Muscle layer of colon (tissue), 2 donors: ENCODE data around the gene SLC6A11.

Source experiments
- H3K27ac ChIP-seq: one replicate; pipeline ENCODE4 v1.7.0; 2013; ENCODE audit warnings: low read depth, mild to moderate bottlenecking, low read length, moderate library complexity
- H3K27me3 ChIP-seq, 2 donors: one replicate each; pipeline ENCODE4 v1.7.0; 2013; ENCODE audit warnings: low read length in 2 of 2, mild to moderate bottlenecking in 2 of 2; ENCODE audit not compliant: insufficient read depth in 2 of 2, control insufficient read depth in 1 of 2
- H3K36me3 ChIP-seq: one replicate; pipeline ENCODE4 v1.7.0; 2013; ENCODE audit warnings: mild to moderate bottlenecking, low read length; ENCODE audit not compliant: insufficient read depth
- H3K4me1 ChIP-seq: one replicate; pipeline ENCODE4 v1.7.0; 2013; ENCODE audit warnings: mild to moderate bottlenecking, low read length; ENCODE audit not compliant: insufficient read depth
- H3K4me3 ChIP-seq, 2 donors: one replicate each; pipeline ENCODE4 v1.7.0; 2013; ENCODE audit warnings: low read length in 2 of 2, low read depth in 1 of 2, mild to moderate bottlenecking in 1 of 2, moderate library complexity in 1 of 2
- H3K9ac ChIP-seq: one replicate; pipeline ENCODE4 v1.7.0; 2013; ENCODE audit warnings: low read length
- H3K9me3 ChIP-seq: one replicate; pipeline ENCODE4 v1.7.0; 2013; ENCODE audit warnings: mild to moderate bottlenecking, low read length
- donor health status: abdominal sarcoma.
- donor health status: Adenocarcinoma of cecum.

SLC6A11 gene

DNA sequence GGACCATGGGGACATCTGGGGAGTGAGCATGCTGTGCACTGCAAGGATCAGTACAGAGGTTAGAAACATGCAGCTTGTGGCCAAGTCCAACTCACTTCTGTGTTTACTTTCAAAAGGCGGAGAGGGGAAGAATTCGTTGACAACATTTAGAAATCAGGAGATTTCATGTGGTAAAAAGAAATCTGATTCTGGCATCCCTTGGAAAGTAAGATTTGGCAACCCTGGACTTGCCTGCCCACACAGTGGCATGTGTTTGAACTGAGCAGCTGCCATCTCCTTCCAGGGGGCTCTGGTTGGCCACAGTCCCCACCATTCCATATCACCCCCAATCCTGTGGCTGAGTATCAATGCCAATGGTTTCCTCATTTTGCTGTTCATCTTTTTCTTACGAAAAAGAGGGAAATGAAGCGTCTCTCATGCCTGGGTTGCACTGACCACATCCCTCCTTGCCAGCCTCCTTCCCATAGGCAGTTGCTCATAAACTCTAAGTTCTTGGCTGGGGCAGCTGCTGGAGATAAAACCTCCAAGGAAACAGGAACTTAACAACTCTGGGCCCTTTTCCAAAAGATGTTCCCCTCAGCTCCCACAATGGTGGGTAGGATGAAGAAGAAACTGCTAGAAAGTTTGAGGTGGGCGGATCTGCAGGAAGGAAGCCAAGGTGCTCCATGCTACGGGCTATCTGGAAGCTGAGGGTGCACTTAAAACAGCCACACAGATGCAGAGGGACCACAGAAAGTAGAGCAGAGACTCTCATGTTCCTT, 29.2 kb downstream of the SLC6A11 start:
- peaks cover 0 to 4% of the 10 kb centered on the region in 2 donors for H3K27me3 ChIP-seq
- H3K4me1 ChIP-seq, result no peaks in the 10 kb centered on the region
- H3K9me3 ChIP-seq, result no peaks in the 10 kb centered on the region
- no peak overlapping the region for H3K9ac ChIP-seq
- no peaks in the 10 kb centered on the region for H3K36me3 ChIP-seq
- no peak overlapping the region for H3K27ac ChIP-seq
- H3K4me3 ChIP-seq, result no peak overlapping the region

DNA sequence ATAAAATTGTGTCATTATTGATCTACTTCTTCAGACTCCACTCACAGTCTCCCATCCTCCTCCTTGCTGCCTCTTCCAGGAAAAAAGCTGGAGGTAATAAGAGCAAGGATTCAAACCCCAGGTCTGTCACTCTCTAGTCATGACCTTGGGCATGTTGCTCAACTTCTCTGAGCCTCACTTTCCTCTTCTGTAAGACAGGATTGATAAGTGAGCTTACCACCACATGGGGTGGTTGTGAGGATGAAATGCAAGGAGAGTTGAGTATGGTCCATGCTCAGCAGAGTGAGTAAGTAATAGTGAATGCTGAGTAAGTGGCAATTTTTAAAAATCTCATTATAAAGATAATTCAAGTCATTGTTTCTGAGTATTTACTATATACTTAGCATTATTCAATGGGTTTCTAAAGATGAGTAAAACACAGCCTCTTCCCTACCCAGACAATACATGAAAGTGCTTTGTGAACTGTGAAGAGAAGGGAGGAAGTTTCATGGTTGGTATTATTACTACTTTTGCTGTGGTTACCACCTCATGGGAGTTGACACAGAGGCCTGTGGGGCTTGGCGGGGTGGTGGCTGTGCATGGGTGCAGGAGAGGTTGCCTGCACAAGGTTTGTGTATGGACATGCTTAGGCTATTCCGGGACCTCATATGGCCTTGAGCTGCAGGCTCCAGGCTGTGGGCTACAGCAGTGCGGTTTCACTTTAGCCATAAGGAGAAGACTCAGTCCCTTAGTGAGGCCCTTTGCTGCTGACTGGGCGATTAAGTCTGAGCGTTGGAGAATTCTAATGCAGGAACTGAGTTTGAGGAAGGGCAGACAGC, 30.0 kb downstream of the SLC6A11 start:
- H3K9me3 ChIP-seq, result no peaks in the 10 kb centered on the region
- H3K36me3 ChIP-seq, result no peaks in the 10 kb centered on the region
- H3K27me3 ChIP-seq, result no peaks in the 10 kb centered on the region
- H3K9ac ChIP-seq, result no peak overlapping the region
- no peak overlapping the region for H3K4me3 ChIP-seq
- no peaks in the 10 kb centered on the region for H3K4me1 ChIP-seq
- no peak overlapping the region for H3K27ac ChIP-seq

DNA sequence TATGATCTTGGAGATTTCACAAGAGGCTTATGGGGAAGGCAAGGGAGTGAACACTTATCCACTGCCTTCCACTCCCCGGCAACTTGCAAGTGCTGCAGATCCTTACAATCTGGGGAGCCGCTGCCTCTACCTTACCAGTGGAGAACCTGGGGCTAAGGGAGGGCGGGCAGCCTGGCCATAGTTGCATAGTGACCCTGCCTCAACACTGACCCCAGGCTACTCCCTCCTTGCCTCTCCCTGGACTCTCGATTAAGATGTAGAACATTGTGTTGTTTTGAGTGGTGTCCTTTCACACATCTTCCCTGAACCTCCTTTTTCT, 30.6 kb downstream of the SLC6A11 start:
- no peak overlapping the region for H3K9ac ChIP-seq
- H3K36me3 ChIP-seq, result no peaks in the 10 kb centered on the region
- no peak overlapping the region for H3K27ac ChIP-seq
- no peak overlapping the region for H3K4me3 ChIP-seq
- no peaks in the 10 kb centered on the region for H3K9me3 ChIP-seq
- H3K27me3 ChIP-seq, result no peaks in the 10 kb centered on the region
- no peaks in the 10 kb centered on the region for H3K4me1 ChIP-seq

DNA sequence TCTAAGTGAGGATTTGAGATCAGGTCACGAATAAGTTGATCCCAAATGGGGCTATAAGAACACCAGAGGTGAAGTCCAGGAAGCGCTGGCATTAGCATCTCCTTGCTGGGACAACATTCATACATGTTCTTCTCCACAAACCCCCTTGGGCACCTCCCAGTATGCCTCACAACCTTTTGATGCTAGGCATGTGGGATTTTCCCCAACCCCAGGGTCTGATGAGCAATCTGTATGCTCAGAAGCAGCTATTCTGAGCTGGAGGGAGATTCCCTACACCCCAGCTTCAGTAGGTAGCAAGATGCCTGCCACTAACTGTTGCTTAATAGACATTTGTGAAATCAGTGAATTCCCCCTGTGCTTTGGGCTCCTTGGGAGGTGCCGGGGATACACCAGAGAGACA, 32.2 kb downstream of the SLC6A11 start:
- Histone ChIP-seq H3K27me3 (no peaks in the 10 kb centered on the region), H3K4me1 (no peaks in the 10 kb centered on the region), H3K9ac (no peak overlapping the region), H3K36me3 (no peaks in the 10 kb centered on the region), H3K9me3 (no peaks in the 10 kb centered on the region), H3K27ac (no peak overlapping the region), H3K4me3 (no peak overlapping the region)

DNA sequence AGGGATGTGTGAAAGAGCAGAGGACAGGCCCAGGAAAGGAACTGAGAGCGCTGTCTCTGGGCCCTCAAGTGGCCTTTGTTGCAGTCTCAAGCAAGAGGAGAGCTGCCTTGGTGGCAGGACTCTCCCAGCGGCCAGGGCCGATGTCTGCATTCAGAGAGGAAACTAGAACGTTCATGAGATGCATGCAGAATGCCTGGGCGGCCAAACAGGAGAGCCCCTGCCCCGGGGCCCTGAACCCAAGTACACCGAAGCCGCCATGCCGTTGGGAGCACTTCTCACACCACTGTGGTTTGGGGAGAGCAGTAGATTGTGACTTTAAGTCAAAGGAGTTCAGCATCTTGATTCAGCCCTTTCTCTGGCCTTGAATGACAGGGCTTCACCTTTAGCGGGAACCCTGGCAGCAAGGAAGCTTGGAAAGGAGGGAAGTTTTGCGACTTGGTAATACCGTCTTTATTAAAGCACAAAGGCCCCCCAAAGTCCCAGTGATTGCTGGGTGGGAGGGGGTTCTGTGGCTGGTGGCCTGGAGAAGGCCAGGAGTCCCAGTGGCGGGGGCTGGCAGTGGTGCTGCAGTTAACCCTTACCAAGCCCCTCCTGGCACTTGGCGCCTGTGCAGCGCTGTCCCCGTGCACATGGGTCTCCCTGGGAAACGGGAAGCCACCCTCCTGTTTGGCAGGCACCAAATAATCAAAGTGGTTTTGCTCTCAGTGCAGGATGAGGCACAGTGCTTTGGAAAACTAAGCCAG, 36.2 kb downstream of the SLC6A11 start:
- Histone ChIP-seq H3K4me3 (no peak overlapping the region), H3K27ac (no peak overlapping the region), H3K4me1 (no peaks in the 10 kb centered on the region), H3K9ac (no peak overlapping the region), H3K36me3 (no peaks in the 10 kb centered on the region), H3K27me3 (no peaks in the 10 kb centered on the region), H3K9me3 (no peaks in the 10 kb centered on the region)

DNA sequence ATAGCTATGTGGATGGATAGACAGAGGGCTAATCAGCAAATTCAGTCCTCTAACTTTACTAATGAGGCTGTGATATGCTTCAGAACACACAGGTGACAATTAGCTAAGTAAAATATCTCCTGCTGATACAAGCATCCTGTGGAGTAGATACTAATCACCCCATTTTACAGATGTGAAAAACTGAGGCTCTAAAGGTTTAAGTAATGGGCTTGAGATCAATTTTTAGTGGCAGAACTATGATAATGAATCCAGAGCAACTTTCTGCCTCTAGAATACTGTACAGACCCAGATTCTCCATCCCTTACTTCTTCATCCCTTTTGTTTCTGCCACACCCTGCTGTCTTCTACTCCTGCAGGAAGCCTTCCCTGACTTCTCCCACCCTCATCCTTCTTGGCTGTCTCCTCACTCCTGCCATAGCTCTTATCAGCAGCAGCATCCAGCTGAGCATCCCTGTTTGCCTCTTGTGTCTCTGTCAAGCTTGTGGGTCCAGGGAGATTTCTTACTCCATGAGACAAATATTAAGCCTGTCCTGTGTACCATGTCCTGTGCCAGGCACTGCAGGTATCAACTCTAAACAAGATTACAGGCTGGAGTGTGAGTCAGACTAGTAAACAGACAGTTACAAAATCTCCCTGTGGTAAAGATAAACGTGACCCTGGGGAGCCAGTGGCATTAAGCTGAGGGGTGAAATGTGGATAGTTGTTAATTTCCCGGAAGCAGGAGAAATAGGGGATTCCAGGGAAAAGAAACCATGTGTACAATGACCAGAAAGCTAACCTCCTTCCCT, 39.2 kb downstream of the SLC6A11 start:
- Histone ChIP-seq H3K9me3 (no peaks in the 10 kb centered on the region), H3K4me3 (no peak overlapping the region), H3K27me3 (no peaks in the 10 kb centered on the region), H3K9ac (no peak overlapping the region), H3K4me1 (no peaks in the 10 kb centered on the region), H3K36me3 (no peaks in the 10 kb centered on the region), H3K27ac (no peak overlapping the region)

DNA sequence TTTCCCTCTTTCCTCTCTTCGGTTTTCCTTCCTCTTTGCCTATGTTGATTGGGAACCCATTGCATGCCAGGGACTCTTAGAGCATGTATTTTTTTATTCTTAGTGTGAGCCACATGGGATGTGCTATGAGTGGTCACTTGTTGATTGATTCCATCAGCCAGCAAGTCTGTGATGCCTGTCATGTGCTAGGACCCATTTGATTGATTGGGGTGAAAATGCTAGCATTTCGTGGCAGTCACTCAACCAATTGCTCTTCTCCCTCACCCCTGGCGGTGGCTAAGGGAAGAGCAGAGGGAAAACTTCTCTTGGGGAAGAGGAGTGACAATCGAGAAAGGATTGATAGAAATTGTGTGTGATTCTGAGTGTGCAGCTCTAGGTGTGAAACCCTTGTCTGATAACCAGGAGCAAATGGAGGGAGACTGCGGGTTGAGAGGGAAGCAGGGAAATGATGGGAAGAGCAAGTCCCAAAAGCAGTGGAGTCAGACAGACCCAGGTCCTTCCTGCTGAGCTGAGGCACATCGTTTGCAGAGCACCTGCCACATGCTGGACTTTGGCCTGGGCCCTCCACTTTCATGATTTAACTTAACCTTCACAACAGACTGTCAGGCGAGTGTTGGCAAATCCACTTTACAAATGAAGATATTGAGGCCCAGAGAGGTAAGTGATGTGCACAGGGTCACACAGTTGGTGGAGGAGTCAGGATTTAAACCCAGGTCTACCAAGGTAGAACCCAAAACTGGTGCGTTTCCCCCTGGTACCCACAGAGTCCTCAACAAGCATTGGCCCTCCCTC, 40.0 kb downstream of the SLC6A11 start:
- H3K9me3 ChIP-seq, result no peaks in the 10 kb centered on the region

DNA sequence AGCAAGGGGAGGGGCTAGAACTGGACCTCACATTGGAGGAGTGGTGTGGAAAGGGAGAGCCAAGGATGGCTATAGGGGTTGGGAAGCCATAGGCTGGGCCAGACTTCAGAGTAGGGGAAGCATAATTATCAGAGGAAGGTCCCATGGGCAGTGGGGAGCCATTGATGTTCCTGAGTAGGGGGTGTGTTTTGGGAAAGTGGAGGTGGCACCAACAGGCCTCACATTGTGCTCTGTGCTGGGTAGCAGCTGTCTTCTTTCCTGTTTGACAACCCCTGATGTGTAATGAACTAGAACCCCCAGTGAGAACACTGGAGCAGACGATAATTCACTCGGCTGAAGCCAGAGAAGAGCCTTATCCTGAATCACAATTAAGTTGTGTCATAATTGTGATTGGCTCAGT, 41.2 kb downstream of the SLC6A11 start:
- H3K4me1 ChIP-seq, result no peaks in the 10 kb centered on the region
- no peak overlapping the region for H3K27ac ChIP-seq
- no peaks in the 10 kb centered on the region for H3K27me3 ChIP-seq
- H3K9ac ChIP-seq, result no peak overlapping the region
- no peaks in the 10 kb centered on the region for H3K36me3 ChIP-seq
- H3K4me3 ChIP-seq, result no peak overlapping the region
- no peaks in the 10 kb centered on the region for H3K9me3 ChIP-seq

More for the DNA sequence above, 40.0 kb downstream of the SLC6A11 start:
- Histone ChIP-seq H3K4me3 (no peak overlapping the region), H3K27ac (no peak overlapping the region), H3K36me3 (no peaks in the 10 kb centered on the region), H3K9ac (no peak overlapping the region), H3K27me3 (no peaks in the 10 kb centered on the region), H3K4me1 (no peaks in the 10 kb centered on the region)

DNA sequence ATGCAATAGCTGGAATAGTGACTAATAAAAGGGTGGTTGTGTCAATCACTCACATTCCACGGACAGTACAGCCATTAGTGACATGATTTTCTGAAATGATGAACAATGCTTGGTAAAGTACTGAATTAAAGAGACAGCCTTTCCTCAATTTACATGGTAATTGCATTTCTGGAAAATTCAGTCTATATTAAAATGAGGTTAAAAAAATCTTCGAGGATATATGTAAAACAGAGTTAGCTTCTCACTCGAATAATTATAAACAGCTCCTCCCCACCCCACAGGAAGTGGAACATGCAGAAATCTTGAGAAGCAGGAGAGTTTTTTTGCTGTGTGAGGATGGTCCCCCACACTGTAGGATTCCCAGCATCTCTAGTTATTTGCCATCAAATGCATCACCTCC, 42.1 kb downstream of the SLC6A11 start:
- no peaks in the 10 kb centered on the region for H3K36me3 ChIP-seq
- H3K27ac ChIP-seq, result no peak overlapping the region
- no peak overlapping the region for H3K9ac ChIP-seq
- H3K4me1 ChIP-seq, result no peaks in the 10 kb centered on the region
- H3K4me3 ChIP-seq, result no peak overlapping the region
- no peaks in the 10 kb centered on the region for H3K27me3 ChIP-seq
- H3K9me3 ChIP-seq, result no peaks in the 10 kb centered on the region

DNA sequence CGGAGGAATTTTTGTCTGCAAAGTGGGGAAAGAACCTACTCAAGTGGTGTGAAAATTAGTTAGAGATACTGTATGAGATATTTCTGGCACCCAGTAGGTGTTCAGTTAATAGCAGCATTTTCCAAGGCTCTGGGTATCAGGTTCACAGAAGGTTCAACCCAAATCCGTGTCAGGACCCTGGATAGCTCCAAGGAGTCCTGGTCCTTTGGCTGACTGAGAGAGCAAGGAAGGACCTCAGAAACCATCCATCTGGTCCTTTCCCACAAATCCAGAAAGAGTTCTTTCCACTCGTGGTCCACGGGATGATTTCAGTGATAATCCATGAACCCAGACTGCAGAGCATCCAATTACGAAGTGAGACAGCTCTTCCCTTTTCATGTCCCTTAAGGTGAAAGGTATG, 51.4 kb downstream of the SLC6A11 start:
- Histone ChIP-seq H3K36me3 (no peaks in the 10 kb centered on the region), H3K4me1 (no peaks in the 10 kb centered on the region), H3K9me3 (peaks cover 3% of the 10 kb centered on the region), H3K27me3 (no peaks in the 10 kb centered on the region), H3K4me3 (no peak overlapping the region), H3K27ac (no peak overlapping the region), H3K9ac (no peak overlapping the region)
